ENCODE data around the gene PVALEF.

Gene PVALEF

DNA sequence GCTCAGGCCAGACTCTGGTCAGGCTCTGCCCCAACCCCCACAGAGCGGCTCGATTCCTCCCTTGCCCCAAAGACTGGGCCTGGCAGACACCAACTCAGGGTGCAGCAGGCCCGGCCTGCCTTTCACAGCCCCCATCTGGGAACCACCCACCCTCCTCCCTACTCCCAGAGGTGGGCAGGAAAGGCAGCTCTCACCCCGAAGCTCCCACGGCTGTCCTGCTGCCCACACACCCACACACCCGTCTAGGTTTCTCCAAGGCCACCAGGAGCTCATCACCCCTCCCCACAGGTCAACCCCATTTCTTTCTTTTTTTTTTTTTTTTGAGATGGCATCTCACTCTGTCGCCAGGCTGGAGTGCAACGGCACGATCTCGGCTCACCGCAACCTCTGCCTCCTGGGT lies 53.7 kb downstream of the PVALEF start:
- Histone ChIP-seq H3K27ac (ENCODE audit: poor library complexity, severe bottlenecking) (peak overlapping the region; percentile 26), H3K36me3 (ENCODE audit: low read depth) (peaks cover 30% of the 10 kb centered on the region), H3K9me3 (ENCODE audit: severe bottlenecking) (no peaks in the 10 kb centered on the region), H3K4me3 (ENCODE audit: severe bottlenecking) (no peak overlapping the region), H3K4me1 (ENCODE audit: insufficient read depth, poor library complexity, severe bottlenecking) (peaks cover 4% of the 10 kb centered on the region), H3K27me3 (ENCODE audit: insufficient read depth, poor library complexity, severe bottlenecking) (no peaks in the 10 kb centered on the region)
- ATAC-seq (ENCODE audit: low read depth), result no peak
- no peak for DNase-seq (ENCODE audit: low spot score)
- TF ChIP-seq, protein P1, sequence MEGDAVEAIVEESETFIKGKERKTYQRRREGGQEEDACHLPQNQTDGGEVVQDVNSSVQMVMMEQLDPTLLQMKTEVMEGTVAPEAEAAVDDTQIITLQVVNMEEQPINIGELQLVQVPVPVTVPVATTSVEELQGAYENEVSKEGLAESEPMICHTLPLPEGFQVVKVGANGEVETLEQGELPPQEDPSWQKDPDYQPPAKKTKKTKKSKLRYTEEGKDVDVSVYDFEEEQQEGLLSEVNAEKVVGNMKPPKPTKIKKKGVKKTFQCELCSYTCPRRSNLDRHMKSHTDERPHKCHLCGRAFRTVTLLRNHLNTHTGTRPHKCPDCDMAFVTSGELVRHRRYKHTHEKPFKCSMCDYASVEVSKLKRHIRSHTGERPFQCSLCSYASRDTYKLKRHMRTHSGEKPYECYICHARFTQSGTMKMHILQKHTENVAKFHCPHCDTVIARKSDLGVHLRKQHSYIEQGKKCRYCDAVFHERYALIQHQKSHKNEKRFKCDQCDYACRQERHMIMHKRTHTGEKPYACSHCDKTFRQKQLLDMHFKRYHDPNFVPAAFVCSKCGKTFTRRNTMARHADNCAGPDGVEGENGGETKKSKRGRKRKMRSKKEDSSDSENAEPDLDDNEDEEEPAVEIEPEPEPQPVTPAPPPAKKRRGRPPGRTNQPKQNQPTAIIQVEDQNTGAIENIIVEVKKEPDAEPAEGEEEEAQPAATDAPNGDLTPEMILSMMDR (IDR thresholded peaks at IDR 0.05; ENCODE audit: poor library complexity, severe bottlenecking), result no peak

GRCh38 chr17:81219476-81220180 lies 54.3 kb downstream of the PVALEF start:
- TF ChIP-seq, protein P1 (IDR thresholded peaks at IDR 0.05; ENCODE audit: poor library complexity, severe bottlenecking), result no peak
- Histone ChIP-seq H3K9me3 (ENCODE audit: severe bottlenecking) (no peaks in the 10 kb centered on the region), H3K4me1 (ENCODE audit: insufficient read depth, poor library complexity, severe bottlenecking) (peaks cover 4% of the 10 kb centered on the region), H3K27me3 (ENCODE audit: insufficient read depth, poor library complexity, severe bottlenecking) (no peaks in the 10 kb centered on the region), H3K4me3 (ENCODE audit: severe bottlenecking) (no peak overlapping the region), H3K27ac (ENCODE audit: poor library complexity, severe bottlenecking) (peak overlapping the region; percentile 26), H3K36me3 (ENCODE audit: low read depth) (peaks cover 28% of the 10 kb centered on the region)
- DNase-seq (ENCODE audit: low spot score) (no peak), ATAC-seq (ENCODE audit: low read depth) (no peak)

GRCh38 chr17:81221371-81221841 lies 56.1 kb downstream of the PVALEF start:
- Histone ChIP-seq H3K9me3 (ENCODE audit: severe bottlenecking) (no peaks in the 10 kb centered on the region), H3K27me3 (ENCODE audit: insufficient read depth, poor library complexity, severe bottlenecking) (no peaks in the 10 kb centered on the region), H3K27ac (ENCODE audit: poor library complexity, severe bottlenecking) (no peak overlapping the region), H3K4me3 (ENCODE audit: severe bottlenecking) (peak overlapping the region; percentile 97), H3K4me1 (ENCODE audit: insufficient read depth, poor library complexity, severe bottlenecking) (peaks cover 4% of the 10 kb centered on the region), H3K36me3 (ENCODE audit: low read depth) (peaks cover 21% of the 10 kb centered on the region)
- no peak for DNase-seq (ENCODE audit: low spot score)
- TF ChIP-seq, protein P1 (IDR thresholded peaks at IDR 0.05; ENCODE audit: poor library complexity, severe bottlenecking), result no peak
- no peak for ATAC-seq (ENCODE audit: low read depth)

DNA sequence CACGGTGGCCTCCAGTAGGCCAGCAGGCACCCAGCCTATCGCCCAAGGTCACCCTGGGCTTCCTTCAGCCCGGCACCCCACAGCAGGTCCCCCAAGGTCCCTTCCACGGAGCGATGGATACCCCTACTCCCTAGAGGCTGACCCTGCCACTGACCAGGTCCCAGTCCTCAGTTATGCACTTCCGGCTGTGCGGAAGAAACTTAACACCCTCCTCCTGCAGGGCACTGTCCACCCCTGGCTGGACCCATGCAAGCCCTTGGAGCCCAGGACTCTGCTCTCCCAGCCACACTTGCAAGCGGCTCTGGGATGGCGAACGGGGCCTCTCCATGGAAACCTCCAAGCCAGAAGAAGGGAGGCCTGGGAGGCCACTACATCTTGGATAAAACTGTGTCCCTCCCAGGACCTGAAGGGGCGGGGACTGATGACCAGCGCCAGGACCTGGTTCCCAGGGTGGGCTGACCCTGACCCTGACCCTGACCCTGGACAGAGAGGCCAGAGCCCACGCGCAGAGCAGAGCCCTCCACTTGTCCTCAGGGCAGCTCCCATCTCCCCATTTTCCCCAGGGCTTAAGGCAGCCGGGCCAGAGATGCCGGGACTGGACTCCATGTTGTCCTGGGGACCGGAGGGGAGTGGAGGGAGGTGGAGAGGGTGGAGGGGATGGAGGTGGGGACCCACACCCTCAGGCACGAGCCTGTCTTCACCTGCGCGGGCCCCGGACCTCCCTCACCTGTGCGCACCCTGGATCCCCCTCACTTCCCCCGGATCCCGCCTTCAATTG lies 56.7 kb downstream of the PVALEF start:
- TF ChIP-seq, protein P1 (IDR thresholded peaks at IDR 0.05; ENCODE audit: poor library complexity, severe bottlenecking), result no peak
- H3K27me3 ChIP-seq (ENCODE audit: insufficient read depth, poor library complexity, severe bottlenecking), result no peaks in the 10 kb centered on the region
- peaks cover 4% of the 10 kb centered on the region for H3K4me1 ChIP-seq (ENCODE audit: insufficient read depth, poor library complexity, severe bottlenecking)
- peaks cover 15% of the 10 kb centered on the region for H3K36me3 ChIP-seq (ENCODE audit: low read depth)
- peaks cover 2% of the 10 kb centered on the region for H3K9me3 ChIP-seq (ENCODE audit: severe bottlenecking)
- no peak for ATAC-seq (ENCODE audit: low read depth)
- H3K4me3 ChIP-seq (ENCODE audit: severe bottlenecking), result peak overlapping the region; percentile 97
- no peak overlapping the region for H3K27ac ChIP-seq (ENCODE audit: poor library complexity, severe bottlenecking)
- no peak for DNase-seq (ENCODE audit: low spot score)

DNA sequence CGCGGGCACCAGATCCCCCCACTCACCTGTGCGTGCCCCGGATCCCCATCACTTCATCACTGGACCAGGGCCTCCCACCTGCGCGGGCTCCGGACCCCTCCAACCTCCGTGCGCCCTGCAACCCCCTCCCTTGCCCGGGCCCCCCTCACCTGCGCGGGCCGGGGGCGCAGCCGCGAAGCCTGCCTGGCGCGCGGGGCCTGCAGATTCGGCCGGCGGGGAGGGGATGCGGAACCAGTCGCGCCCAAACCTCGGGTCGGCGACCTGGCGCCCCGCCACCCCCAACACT lies 57.3 kb downstream of the PVALEF start:
- ATAC-seq (ENCODE audit: low read depth), result no peak
- Histone ChIP-seq H3K4me3 (ENCODE audit: severe bottlenecking) (peak overlapping the region; percentile 97), H3K36me3 (ENCODE audit: low read depth) (peaks cover 10% of the 10 kb centered on the region), H3K27ac (ENCODE audit: poor library complexity, severe bottlenecking) (no peak overlapping the region), H3K27me3 (ENCODE audit: insufficient read depth, poor library complexity, severe bottlenecking) (no peaks in the 10 kb centered on the region), H3K4me1 (ENCODE audit: insufficient read depth, poor library complexity, severe bottlenecking) (peaks cover 4% of the 10 kb centered on the region), H3K9me3 (ENCODE audit: severe bottlenecking) (peaks cover 3% of the 10 kb centered on the region)
- no peak for DNase-seq (ENCODE audit: low spot score)
- TF ChIP-seq, protein P1 (IDR thresholded peaks at IDR 0.05; ENCODE audit: poor library complexity, severe bottlenecking), result no peak
